Natural killer cell (primary cell): ENCODE results near the gene KLRC1. TPM values are rescaled to one million over a fixed set of nuclear protein-coding genes. Genes with fewer than 3 reads are reported as not detected.
A peak's percentile ranks its signal among the peaks of the same experiment; 100 is the strongest.

Source experiments
- ATAC-seq, 3 donors: fragments of 150-1000 bp in 2 of 3; fragments of 200-7000 bp in 1 of 3; cut with Tn5 transposase; 1 replicate in 1 of 3; 2 replicates in 2 of 3; pipeline ENCODE4 v1.10.0; 2021; ENCODE audit warnings: mild to moderate bottlenecking in 2 of 3, moderate library complexity in 2 of 3
- DNase-seq, 2 donors: peaks; one replicate each; pipeline versions ENCODE4 v3.0.0 to v3.0.0-alpha.2; 2013 to 2021; ENCODE audit warnings: mixed read lengths in 1 of 2
- H3K27ac ChIP-seq: one replicate; pipeline ENCODE4 v1.5.1; 2013; ENCODE audit warnings: mild to moderate bottlenecking, low read length
- H3K27me3 ChIP-seq: one replicate; pipeline ENCODE4 v1.6.1; 2013; ENCODE audit warnings: low read length; ENCODE audit not compliant: control insufficient read depth, insufficient read depth
- H3K36me3 ChIP-seq: one replicate; pipeline ENCODE4 v1.6.1; 2013; ENCODE audit warnings: low read length; ENCODE audit not compliant: control insufficient read depth, insufficient read depth
- H3K4me1 ChIP-seq: one replicate; pipeline ENCODE4 v1.6.1; 2013; ENCODE audit warnings: low read length; ENCODE audit not compliant: control insufficient read depth, insufficient read depth
- H3K4me3 ChIP-seq: one replicate; pipeline ENCODE4 v1.5.1; 2013; ENCODE audit warnings: low read length
- H3K9me3 ChIP-seq: one replicate; pipeline ENCODE4 v1.6.1; 2013; ENCODE audit warnings: low read length; ENCODE audit not compliant: control insufficient read depth, insufficient read depth
- H3K27ac Mint-ChIP-seq, 2 donors: one replicate each; pipeline ENCODE4 v1.8.0; 2022; ENCODE audit warnings: mild to moderate bottlenecking in 2 of 2, mixed read lengths in 2 of 2, moderate library complexity in 1 of 2
- H3K27me3 Mint-ChIP-seq, 2 donors: one replicate each; pipeline ENCODE4 v1.8.0; 2022; ENCODE audit warnings: low read depth in 2 of 2, mixed read lengths in 2 of 2
- H3K36me3 Mint-ChIP-seq: one replicate; pipeline ENCODE4 v1.8.0; 2022; ENCODE audit warnings: mixed read lengths
- H3K4me1 Mint-ChIP-seq, 2 donors: one replicate each; pipeline ENCODE4 v1.8.0; 2022; ENCODE audit warnings: mixed read lengths in 2 of 2
- H3K4me3 Mint-ChIP-seq: one replicate; pipeline ENCODE4 v1.8.0; 2022; ENCODE audit warnings: mild to moderate bottlenecking, moderate library complexity, mixed read lengths
- H3K9me3 Mint-ChIP-seq, 2 donors: one replicate each; pipeline ENCODE4 v1.8.0; 2022; ENCODE audit warnings: mixed read lengths in 2 of 2
- WGBS: methylation state at CpG from one replicate; pipeline ENCODE4 v1.1.7; 2013; ENCODE audit warnings: missing lambda C conversion rate; ENCODE audit not compliant: insufficient coverage; 5-methylcytosine and 5-hydroxymethylcytosine counted together
- intact Hi-C: fragments of 100-400 bp; cut with micrococcal nuclease; formaldehyde crosslinking; loops from one replicate; pipeline ENCODE4 v1.14.2; 2022
- total RNA-seq, 4 donors: library from RNA; stranded (reverse); fragments of 120-200 nt in 1 of 4; gene quantifications; one replicate each; pipeline versions ENCODE4 v1.2.3 to v1.2.4, GENCODE V29; 2013 to 2022
- TF ChIP-seq, protein P1 (sequence below): fragments of 200-600 bp; IDR thresholded peaks from one replicate; pipeline ENCODE4 v1.8.0; 2022; ENCODE audit warnings: antibody characterized with exemption

Gene KLRC1
- total RNA-seq: 100 to 1,000 TPM in 1 of 3 donors, 10 to 100 TPM in 2; 30.0 to 180 (median 83.1) TPM
- total RNA-seq (2013): 318 TPM

- Histone ChIP-seq H3K4me3 (peak within 1 kb of the TSS; percentile 55), H3K4me1 (peaks cover 18% of the 10 kb centered on the region), H3K9me3 (peaks cover 11% of the 10 kb centered on the region), H3K27ac (peak within 1 kb of the TSS; percentile 39), H3K36me3 (peaks cover 17% of the 10 kb centered on the region), H3K27me3 (no peaks in the 10 kb centered on the region)
- ATAC-seq: peak; percentile 59 to 75 (median 75)
- H3K27ac Mint-ChIP-seq: peak within 1 kb of the TSS; percentile 52 to 90
- H3K27me3 Mint-ChIP-seq: no peaks in the 10 kb centered on the region
- H3K9me3 Mint-ChIP-seq: peaks cover 7 to 14% of the 10 kb centered on the region in 2 donors
- 26% methylated on average over 2 of the region's 2 CpGs for WGBS
- H3K4me1 Mint-ChIP-seq: peaks cover 16 to 45% of the 10 kb centered on the region in 2 donors
- DNase-seq: peak in 1 of 2 donors; percentile 26
- peaks cover 24% of the 10 kb centered on the region for H3K36me3 Mint-ChIP-seq
- TF ChIP-seq, protein P1, sequence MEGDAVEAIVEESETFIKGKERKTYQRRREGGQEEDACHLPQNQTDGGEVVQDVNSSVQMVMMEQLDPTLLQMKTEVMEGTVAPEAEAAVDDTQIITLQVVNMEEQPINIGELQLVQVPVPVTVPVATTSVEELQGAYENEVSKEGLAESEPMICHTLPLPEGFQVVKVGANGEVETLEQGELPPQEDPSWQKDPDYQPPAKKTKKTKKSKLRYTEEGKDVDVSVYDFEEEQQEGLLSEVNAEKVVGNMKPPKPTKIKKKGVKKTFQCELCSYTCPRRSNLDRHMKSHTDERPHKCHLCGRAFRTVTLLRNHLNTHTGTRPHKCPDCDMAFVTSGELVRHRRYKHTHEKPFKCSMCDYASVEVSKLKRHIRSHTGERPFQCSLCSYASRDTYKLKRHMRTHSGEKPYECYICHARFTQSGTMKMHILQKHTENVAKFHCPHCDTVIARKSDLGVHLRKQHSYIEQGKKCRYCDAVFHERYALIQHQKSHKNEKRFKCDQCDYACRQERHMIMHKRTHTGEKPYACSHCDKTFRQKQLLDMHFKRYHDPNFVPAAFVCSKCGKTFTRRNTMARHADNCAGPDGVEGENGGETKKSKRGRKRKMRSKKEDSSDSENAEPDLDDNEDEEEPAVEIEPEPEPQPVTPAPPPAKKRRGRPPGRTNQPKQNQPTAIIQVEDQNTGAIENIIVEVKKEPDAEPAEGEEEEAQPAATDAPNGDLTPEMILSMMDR: no peak
- intact Hi-C loops: loop anchor here (1.0 to 5.0 kb wide), 6 partner anchors 44 to 216 kb away; partner anchors contain the start of gene KLRD1
- peak within 1 kb of the TSS; percentile 67 for H3K4me3 Mint-ChIP-seq
Observed at GRCh38 chr12:10453156-10453555, at the start of gene KLRC1. KLRC1 (minus strand) TSS chr12:10453377; CDS start chr12:10451156, 2,221 bp downstream.

- no peak overlapping the region for H3K27ac ChIP-seq
- H3K27ac Mint-ChIP-seq: no peak overlapping the region
- H3K4me3 ChIP-seq: no peak overlapping the region
- H3K9me3 ChIP-seq: no peaks in the 10 kb centered on the region
- H3K4me1 ChIP-seq: peaks cover 7% of the 10 kb centered on the region
- TF ChIP-seq, protein P1: peak; percentile 28
- H3K9me3 Mint-ChIP-seq: no peaks in the 10 kb centered on the region
- no peaks in the 10 kb centered on the region for H3K36me3 ChIP-seq
- H3K27me3 Mint-ChIP-seq: peaks cover 0 to under 1% of the 10 kb centered on the region in 2 donors
- intact Hi-C loops: loop anchor here (1.0 kb wide), 1 partner anchor 348 kb away; no protein-coding TSS in a partner anchor
- no peaks in the 10 kb centered on the region for H3K27me3 ChIP-seq
- 39% methylated on average over 2 of the region's 3 CpGs for WGBS
- ATAC-seq (no peak), DNase-seq (peak in 1 of 2 donors; percentile 31)
- H3K4me3 Mint-ChIP-seq: no peak overlapping the region
- no peaks in the 10 kb centered on the region for H3K36me3 Mint-ChIP-seq
- H3K4me1 Mint-ChIP-seq: peaks cover 28% of the 10 kb centered on the region in 2 donors
Observed at GRCh38 chr12:10501030-10501429, 47.9 kb upstream of the KLRC1 start.

GRCh38 chr12:10498042-10498441, 44.9 kb upstream of the KLRC1 start:
- TF ChIP-seq, protein P1: no peak
- H3K4me1 ChIP-seq: peaks cover 7% of the 10 kb centered on the region
- H3K27ac ChIP-seq: peak overlapping the region; percentile 65
- 69% methylated on average over 1 of the region's 1 CpG for WGBS
- no peaks in the 10 kb centered on the region for H3K27me3 ChIP-seq
- Mint-ChIP-seq H3K27ac (peak overlapping the region; percentile 84 to 93), H3K4me1 (peaks cover 33 to 36% of the 10 kb centered on the region in 2 donors), H3K27me3 (no peaks in the 10 kb centered on the region), H3K36me3 (no peaks in the 10 kb centered on the region), H3K4me3 (no peak overlapping the region), H3K9me3 (no peaks in the 10 kb centered on the region)
- no peaks in the 10 kb centered on the region for H3K9me3 ChIP-seq
- ATAC-seq: peak; percentile 16 to 42 (median 29)
- intact Hi-C loops: loop anchor here (5.0 kb wide), 4 partner anchors 54 to 286 kb away; partner anchors contain the start of gene GABARAPL1
- peak in 1 of 2 donors; percentile 8 for DNase-seq
- no peaks in the 10 kb centered on the region for H3K36me3 ChIP-seq
- no peak overlapping the region for H3K4me3 ChIP-seq
